H1 (cell line): ENCODE measurements around the gene MAP6. TPM values are rescaled to one million over a fixed set of nuclear protein-coding genes. Genes with fewer than 3 reads are reported as not detected.
A peak's percentile ranks its signal among the peaks of the same experiment; 100 is the strongest.

Experiments
- CTCF ChIA-PET: fragments of 300-600 bp; sonication (Branson Sonifier 250); formaldehyde crosslinking; loops from one replicate; lab custom pipeline; 2021; ENCODE audit not compliant: partially characterized antibody; lab: Charles Lee
- POLR2A ChIA-PET: fragments of 300-600 bp; sonication (Branson Sonifier 250); formaldehyde crosslinking; loops from one replicate; lab custom pipeline; 2021; ENCODE audit warnings: inconsistent platforms; ENCODE audit not compliant: partially characterized antibody; lab: Charles Lee
- DNase-seq, 2 experiments: peaks; one replicate each; pipeline versions ENCODE4 v3.0.0 to v3.0.0-alpha.2; 2010 to 2022; ENCODE audit warnings: low spot score in 2 of 2, low read depth in 1 of 2, mixed read lengths in 1 of 2
- FAIRE-seq: peaks from 2 replicates; lab custom pipeline; 2011; peaks lifted over from hg19 to GRCh38; lab: Jason Lieb, UNC
- H2AFZ ChIP-seq: 2 replicates; pipeline ENCODE4 v1.8.1; 2012; ENCODE audit warnings: low read length, inconsistent platforms
- H2AK5ac ChIP-seq: 2 replicates; pipeline ENCODE4 v1.6.1; 2013; ENCODE audit warnings: low read depth, low read length
- H2BK120ac ChIP-seq: replicated peaks from 2 replicates; pipeline ENCODE3; 2013; ENCODE audit warnings: low read depth, low read length, inconsistent platforms
- H2BK12ac ChIP-seq: 2 replicates; pipeline ENCODE4 v1.6.1; 2013; ENCODE audit warnings: low read depth, low read length
- H2BK15ac ChIP-seq: 2 replicates; pipeline ENCODE4 v1.6.1; 2013; ENCODE audit warnings: low read length
- H2BK20ac ChIP-seq: 2 replicates; pipeline ENCODE4 v1.6.1; 2013; ENCODE audit warnings: low read length
- H2BK5ac ChIP-seq: 2 replicates; pipeline ENCODE4 v1.6.1; 2013; ENCODE audit warnings: low read depth, low read length
- H3K14ac ChIP-seq: 2 replicates; pipeline ENCODE4 v1.6.1; 2013; ENCODE audit warnings: inconsistent platforms; ENCODE audit not compliant: insufficient read length
- H3K18ac ChIP-seq: 2 replicates; pipeline ENCODE4 v1.6.1; 2013; ENCODE audit warnings: low read length; ENCODE audit errors: extremely low read depth
- H3K23ac ChIP-seq: 2 replicates; pipeline ENCODE4 v1.6.1; 2013; ENCODE audit warnings: inconsistent platforms; ENCODE audit not compliant: insufficient read length
- H3K23me2 ChIP-seq: 2 replicates; pipeline ENCODE4 v1.6.1; 2013; ENCODE audit warnings: low read depth, low read length
- H3K27ac ChIP-seq: 2 replicates; pipeline ENCODE4 v1.6.1; 2011; ENCODE audit warnings: low read depth, low read length, inconsistent platforms
- H3K27me3 ChIP-seq, 4 experiments: replicated peaks in 1 of 4; 1 replicate in 1 of 4; 2 replicates in 3 of 4; pipeline versions ENCODE4 v1.6.1 to v1.8.1; 2011 to 2013; ENCODE audit warnings: low read length in 3 of 4, mild to moderate bottlenecking in 3 of 4, inconsistent platforms in 2 of 4, mixed read lengths in 2 of 4, moderate library complexity in 1 of 4; ENCODE audit not compliant: control insufficient read depth in 3 of 4, insufficient read depth in 3 of 4; ENCODE audit errors: extremely low read depth in 1 of 4
- H3K36me3 ChIP-seq, 4 experiments: 2 replicates each; pipeline versions ENCODE4 v1.6.1 to v1.8.1; 2011 to 2013; ENCODE audit warnings: mild to moderate bottlenecking in 4 of 4, low read length in 3 of 4, moderate library complexity in 2 of 4, control low read depth in 1 of 4, inconsistent platforms in 1 of 4; ENCODE audit not compliant: insufficient read depth in 4 of 4, control insufficient read depth in 2 of 4
- H3K4ac ChIP-seq: replicated peaks from 2 replicates; pipeline ENCODE3; 2013; ENCODE audit warnings: low read length, low read depth, mixed read lengths, inconsistent platforms; ENCODE audit not compliant: insufficient read length
- H3K4me1 ChIP-seq, 4 experiments: replicated peaks in 1 of 4; 1 replicate in 1 of 4; 2 replicates in 3 of 4; pipeline versions ENCODE4 v1.6.1 to v1.8.1; 2011 to 2013; ENCODE audit warnings: low read length in 3 of 4, inconsistent platforms in 2 of 4, mixed read lengths in 1 of 4; ENCODE audit not compliant: insufficient read depth in 4 of 4, control insufficient read depth in 3 of 4
- H3K4me2 ChIP-seq, 2 experiments: 2 replicates each; pipeline versions ENCODE4 v1.6.1 to v1.8.1; 2011 to 2013; ENCODE audit warnings: low read depth in 2 of 2, low read length in 2 of 2, control low read depth in 1 of 2, inconsistent platforms in 1 of 2, mild to moderate bottlenecking in 1 of 2; ENCODE audit not compliant: insufficient read depth in 1 of 2
- H3K4me3 ChIP-seq, 4 experiments: fragments of 200-600, 300-600 bp in 1 of 4; sonication (generic), shearing (Covaris generic), sonication (Bioruptor Twin) in 1 of 4; 2 replicates each; pipeline versions ENCODE4 v1.5.1 to v1.8.1; 2011 to 2016; ENCODE audit warnings: low read length in 4 of 4, low read depth in 3 of 4, control low read depth in 2 of 4, inconsistent platforms in 2 of 4, mild to moderate bottlenecking in 2 of 4, mixed read lengths in 1 of 4, moderate library complexity in 1 of 4; ENCODE audit not compliant: insufficient read depth in 2 of 4; ENCODE audit errors: extremely low read depth in 1 of 4
- H3K56ac ChIP-seq: replicated peaks from 2 replicates; pipeline ENCODE3; 2013; ENCODE audit warnings: low read depth, mild to moderate bottlenecking, mixed read lengths, low read length, inconsistent platforms; ENCODE audit not compliant: insufficient read length
- H3K79me1 ChIP-seq: 2 replicates; pipeline ENCODE4 v1.6.1; 2013; ENCODE audit warnings: low read depth, low read length, control low read depth
- H3K79me2 ChIP-seq, 2 experiments: 2 replicates each; pipeline versions ENCODE4 v1.6.1 to v1.8.1; 2012 to 2013; ENCODE audit warnings: low read length in 2 of 2, mild to moderate bottlenecking in 2 of 2, inconsistent platforms in 1 of 2; ENCODE audit not compliant: insufficient read depth in 2 of 2, control insufficient read depth in 1 of 2
- H3K9ac ChIP-seq, 4 experiments: replicated peaks in 1 of 4; 1 replicate in 1 of 4; 2 replicates in 3 of 4; pipeline versions ENCODE4 v1.6.1 to v1.8.1; 2011 to 2013; ENCODE audit warnings: low read depth in 3 of 4, low read length in 3 of 4, control low read depth in 2 of 4, mild to moderate bottlenecking in 2 of 4, moderate library complexity in 2 of 4, inconsistent platforms in 1 of 4; ENCODE audit errors: extremely low read depth in 1 of 4
- H3K9me3 ChIP-seq, 2 experiments: 2 replicates each; pipeline versions ENCODE4 v1.6.1 to v1.8.1; 2012 to 2013; ENCODE audit warnings: mild to moderate bottlenecking in 2 of 2, moderate library complexity in 2 of 2, control low read depth in 1 of 2, inconsistent platforms in 1 of 2, low read depth in 1 of 2, low read length in 1 of 2, mixed read lengths in 1 of 2; ENCODE audit not compliant: insufficient read depth in 2 of 2
- H4K20me1 ChIP-seq, 2 experiments: replicated peaks in 1 of 2; 2 replicates each; pipeline versions ENCODE3 to v1.8.1; 2011 to 2013; ENCODE audit warnings: inconsistent platforms in 2 of 2, low read length in 2 of 2, mild to moderate bottlenecking in 1 of 2; ENCODE audit not compliant: insufficient read depth in 2 of 2, control insufficient read depth in 1 of 2
- H4K5ac ChIP-seq: 2 replicates; pipeline ENCODE4 v1.6.1; 2013; ENCODE audit warnings: low read length, low read depth, mixed read lengths, inconsistent platforms; ENCODE audit not compliant: insufficient read length
- H4K8ac ChIP-seq: 2 replicates; pipeline ENCODE4 v1.8.0; 2013; ENCODE audit warnings: mild to moderate bottlenecking, moderate library complexity, low read length, inconsistent platforms; ENCODE audit not compliant: insufficient read depth; ENCODE audit errors: extremely low read depth
- H4K91ac ChIP-seq: replicated peaks from 2 replicates; pipeline ENCODE3; 2013; ENCODE audit warnings: low read length, mixed read lengths, inconsistent platforms; ENCODE audit not compliant: insufficient read length
- BCL11A ChIP-seq, 2 experiments: IDR thresholded peaks; one replicate each; pipeline ENCODE4 v1.6.1; 2011; ENCODE audit warnings: low read depth in 2 of 2, low read length in 2 of 2, mild to moderate bottlenecking in 2 of 2
- EZH2 ChIP-seq: fragments of 200-600 bp; sonication (generic); IDR thresholded peaks from 2 replicates; pipeline ENCODE4 v1.7.1; 2012; ENCODE audit warnings: low read depth, mild to moderate bottlenecking, moderate library complexity, low read length, inconsistent platforms; ENCODE audit not compliant: severe bottlenecking
- KDM4A ChIP-seq: IDR thresholded peaks from one replicate; pipeline ENCODE4 v1.7.1; 2012; ENCODE audit warnings: low read depth, mild to moderate bottlenecking, moderate library complexity, low read length, inconsistent platforms; ENCODE audit not compliant: severe bottlenecking
- MAFK ChIP-seq: IDR thresholded peaks from 2 replicates; pipeline ENCODE4 v1.6.1; 2012; ENCODE audit warnings: low read depth, mild to moderate bottlenecking, improper control_type of control experiment, low read length
- NRF1 ChIP-seq: IDR thresholded peaks from 2 replicates; pipeline ENCODE4 v1.6.1; 2011; ENCODE audit warnings: mild to moderate bottlenecking, low read depth, low read length, improper control_type of control experiment
- RBBP5 ChIP-seq: IDR thresholded peaks from 2 replicates; pipeline ENCODE4 v1.7.1; 2012; ENCODE audit warnings: low read depth, mild to moderate bottlenecking, inconsistent platforms, low read length, moderate library complexity, borderline replicate concordance
- TCF12 ChIP-seq: IDR thresholded peaks from 2 replicates; pipeline ENCODE4 v1.6.1; 2011; ENCODE audit warnings: low read depth, mild to moderate bottlenecking, low read length
- WGBS, 2 experiments: shearing (Covaris generic) in 1 of 2; methylation state at CpG; one replicate each; pipeline versions ENCODE4 v1.1.6 to v1.1.7; 2013 to 2015; ENCODE audit warnings: low lambda C conversion rate in 2 of 2, mixed read lengths in 2 of 2, inconsistent platforms in 1 of 2, low coverage in 1 of 2, missing lambda C conversion rate in 1 of 2; ENCODE audit not compliant: insufficient replicate concordance in 2 of 2, insufficient coverage in 1 of 2, insufficient read length in 1 of 2; ENCODE audit errors: extremely low coverage in 1 of 2, missing lambda C conversion rate in 1 of 2; 5-methylcytosine and 5-hydroxymethylcytosine counted together
- polyA plus RNA-seq, 7 experiments: library from polyadenylated mRNA; depleted of rRNA in 3 of 7; stranded (reverse) in 5 of 7; unstranded in 2 of 7; fragments of >200 nt in 5 of 7; fragments of 200-250 nt in 2 of 7; gene quantifications; 1 replicate in 5 of 7; 2 replicates in 1 of 7; 4 replicates in 1 of 7; pipeline versions ENCODE4 v1.2.1 to v1.2.3, GENCODE V29; 2011 to 2013; ENCODE audit warnings: missing spikeins in 2 of 7, mixed read lengths in 2 of 7
- total RNA-seq: library from RNA; stranded (reverse); fragmentation: NEBNext Ultra II Directional; extraction: Animal tissue kit (Norgen Biotek cat#: 25700); gene quantifications from 2 replicates; pipeline ENCODE4 v1.2.1, GENCODE V29; 2021
- TF ChIP-seq, protein P1 (sequence below): IDR thresholded peaks from 2 replicates; pipeline ENCODE4 v1.6.1; 2011; ENCODE audit warnings: low read depth, mild to moderate bottlenecking, low read length; ENCODE audit not compliant: insufficient read depth

Gene MAP6
- total and polyA plus RNA-seq, 2 of the 8 experiments (the other 6 are each of a cell fraction or from before 2014, with no cell fraction given), result 0.54 to 0.89 TPM

- no peak overlapping the region for H2BK120ac ChIP-seq
- no peak overlapping the region for H3K18ac ChIP-seq
- H3K14ac ChIP-seq, result no peak overlapping the region
- no peak overlapping the region for H2BK20ac ChIP-seq
- H2AFZ ChIP-seq, result peak overlapping the region; percentile 48; the same call in 1 of the 2 replicates
- no peaks in the 10 kb centered on the region for H4K20me1 ChIP-seq
- H3K4ac ChIP-seq, result no peak overlapping the region
- H3K9ac ChIP-seq, result no peak overlapping the region
- ChIA-PET POLR2A (no interaction called here), CTCF (no interaction called here)
- no peak overlapping the region for H3K4me3 ChIP-seq
- H3K56ac ChIP-seq, result no peak overlapping the region
- H3K79me1 ChIP-seq, result no peaks in the 10 kb centered on the region
- H2AK5ac ChIP-seq, result no peak overlapping the region
- no peak overlapping the region for H2BK15ac ChIP-seq
- no peaks in the 10 kb centered on the region for H3K9me3 ChIP-seq
- H4K91ac ChIP-seq, result no peak overlapping the region
- no peaks in the 10 kb centered on the region for H3K79me2 ChIP-seq
- H3K4me1 ChIP-seq, result peaks cover 0 to 6% (median 0%) of the 10 kb centered on the region in 4 experiments; a peak in 2 of 7 replicates
- H3K36me3 ChIP-seq, result no peaks in the 10 kb centered on the region
- TF ChIP-seq KDM4A (no peak), MAFK (no peak), EZH2 (no peak), RBBP5 (no peak), TCF12 (0 out of 2 replicates have a peak, but pooled peaks have one; percentile 21), BCL11A (IDR thresholded peaks at IDR 0.05; ENCODE audit: low read depth in 2 of 2, low read length in 2 of 2) (no peak), NRF1 (no peak)
- TF ChIP-seq, protein P1, sequence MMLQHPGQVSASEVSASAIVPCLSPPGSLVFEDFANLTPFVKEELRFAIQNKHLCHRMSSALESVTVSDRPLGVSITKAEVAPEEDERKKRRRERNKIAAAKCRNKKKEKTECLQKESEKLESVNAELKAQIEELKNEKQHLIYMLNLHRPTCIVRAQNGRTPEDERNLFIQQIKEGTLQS, result no peak
- FAIRE-seq (no peak), DNase-seq (no peak)
- WGBS, 2 experiments, result 80% methylated on average over 16 of the region's 16 CpGs; no CpG with 5 or more reads in 1 of the 2 experiments
- no peak overlapping the region for H3K23ac ChIP-seq
- no peak overlapping the region for H3K4me2 ChIP-seq
- no peak overlapping the region for H3K27ac ChIP-seq
- H3K23me2 ChIP-seq, result no peaks in the 10 kb centered on the region
- no peak overlapping the region for H4K5ac ChIP-seq
- no peak overlapping the region for H4K8ac ChIP-seq
- H3K27me3 ChIP-seq, result no peaks in the 10 kb centered on the region; a peak in 1 of 7 replicates
- H2BK5ac ChIP-seq, result no peak overlapping the region
- H2BK12ac ChIP-seq, result no peak overlapping the region; the same call in 1 of the 2 replicates
Observed at GRCh38 chr11:75635066-75635862, 33.6 kb downstream of the MAP6 start.
